ENCODE measurements around the gene CDS1. TPM values are rescaled to one million over a fixed set of nuclear protein-coding genes. Genes with fewer than 3 reads are reported as not detected.

CDS1 gene
- total RNA-seq, 4 donors from 2014 or later: 10.7 to 56.4 (median 43.3) TPM

- no peak overlapping the region for H3K4me3 ChIP-seq
- no peaks in the 10 kb centered on the region for H3K9me3 ChIP-seq
- no peaks in the 10 kb centered on the region for H3K4me1 ChIP-seq
- TF ChIP-seq POLR2A (IDR thresholded peaks at IDR 0.05) (no peak), CTCF (IDR thresholded peaks at IDR 0.05) (no peak)
- no peak for DNase-seq
- H3K36me3 ChIP-seq: peaks cover 0 to 58% (median 0%) of the 10 kb centered on the region in 3 donors
- H3K27ac ChIP-seq: no peak overlapping the region
- H3K27me3 ChIP-seq: no peaks in the 10 kb centered on the region
Observed at GRCh38 chr4:84690481-84690880, 107.6 kb downstream of the CDS1 start.

GRCh38 chr4:84691170-84691691, 108.3 kb downstream of the CDS1 start:
- H3K4me1 ChIP-seq: no peaks in the 10 kb centered on the region
- peaks cover 0 to 66% (median 0%) of the 10 kb centered on the region in 3 donors for H3K36me3 ChIP-seq
- no peak for DNase-seq
- TF ChIP-seq CTCF (IDR thresholded peaks at IDR 0.05) (no peak), POLR2A (IDR thresholded peaks at IDR 0.05) (no peak)
- H3K27ac ChIP-seq: no peak overlapping the region
- no peaks in the 10 kb centered on the region for H3K9me3 ChIP-seq
- no peak overlapping the region for H3K4me3 ChIP-seq
- no peaks in the 10 kb centered on the region for H3K27me3 ChIP-seq

GRCh38 chr4:84691800-84692199, 108.9 kb downstream of the CDS1 start:
- peaks cover 0 to 66% (median 0%) of the 10 kb centered on the region in 3 donors for H3K36me3 ChIP-seq
- H3K4me1 ChIP-seq: no peaks in the 10 kb centered on the region
- TF ChIP-seq CTCF (IDR thresholded peaks at IDR 0.05) (no peak), POLR2A (IDR thresholded peaks at IDR 0.05) (no peak)
- no peaks in the 10 kb centered on the region for H3K9me3 ChIP-seq
- no peak overlapping the region for H3K27ac ChIP-seq
- H3K27me3 ChIP-seq: no peaks in the 10 kb centered on the region
- H3K4me3 ChIP-seq: no peak overlapping the region
- DNase-seq: no peak

GRCh38 chr4:84697159-84697558, 114.2 kb downstream of the CDS1 start:
- Histone ChIP-seq H3K27ac (no peak overlapping the region), H3K27me3 (no peaks in the 10 kb centered on the region), H3K4me3 (no peak overlapping the region), H3K9me3 (no peaks in the 10 kb centered on the region), H3K4me1 (peaks cover 0 to 4% (median 0%) of the 10 kb centered on the region in 4 donors), H3K36me3 (peaks cover 0 to 61% (median 0%) of the 10 kb centered on the region in 3 donors)
- DNase-seq: no peak
- no peak for TF ChIP-seq POLR2A (IDR thresholded peaks at IDR 0.05)
- no peak for TF ChIP-seq CTCF (IDR thresholded peaks at IDR 0.05)

- H3K4me3 ChIP-seq: no peak overlapping the region
- H3K27ac ChIP-seq: no peak overlapping the region
- peaks cover 0 to 61% (median 0%) of the 10 kb centered on the region in 3 donors for H3K36me3 ChIP-seq
- TF ChIP-seq POLR2A (IDR thresholded peaks at IDR 0.05): no peak
- TF ChIP-seq CTCF (IDR thresholded peaks at IDR 0.05): no peak
- DNase-seq: no peak
- H3K9me3 ChIP-seq: no peaks in the 10 kb centered on the region
- no peaks in the 10 kb centered on the region for H3K27me3 ChIP-seq
- peaks cover 0 to 4% (median 0%) of the 10 kb centered on the region in 4 donors for H3K4me1 ChIP-seq
Observed at GRCh38 chr4:84697615-84698201, 114.8 kb downstream of the CDS1 start.
